Measurements from ENCODE around the gene ATPAF2. TPM values are rescaled to one million over a fixed set of nuclear protein-coding genes. Genes with fewer than 3 reads are reported as not detected.

The ATPAF2 gene
- total RNA-seq, 1 experiment from 2014 or later = 46.1 TPM

GRCh38 chr17:18025241-18025944 is 13.6 kb downstream of the ATPAF2 start:
- intact Hi-C loops (cut with micrococcal nuclease) = no loop called here
- H3K27me3 ChIP-seq (ENCODE audit: insufficient read depth, low read length) = no peaks in the 10 kb centered on the region
- ChIA-PET POLR2A (interaction anchor here (0.8 kb wide), 1 partner anchor 53 kb away, joined by 4 read pairs; the partner anchor contains the start of genes DRC3 and TOM1L2), RAD21 (ENCODE audit: low non-redundant PET in 1 of 2, low total read pairs in 2 of 2, uncharacterized antibody in 2 of 2, unreplicated experiment in 2 of 2) (no interaction called here), CTCF (interaction anchor here (0.8 kb wide), 1 partner anchor 10 kb away, joined by 3 read pairs; no protein-coding TSS in a partner anchor)
- H3K27ac ChIP-seq (ENCODE audit: low read depth, low read length) = no peak overlapping the region
- no TSS peak for BruUV-seq (replicated peaks)
- 0 out of 4 replicates have a peak, but pooled peaks cover 0 to 4% of the 10 kb centered on the region in 2 experiments for H3K36me3 ChIP-seq (ENCODE audit: control insufficient read depth in 1 of 2, insufficient read depth in 2 of 2, low read length in 2 of 2)
- TF ChIP-seq ZFX (IDR thresholded peaks at IDR 0.05) (no peak), ELF1 (IDR thresholded peaks at IDR 0.05; ENCODE audit: borderline replicate concordance, low read depth) (no peak), SRF (IDR thresholded peaks at IDR 0.05; ENCODE audit: low read depth) (no peak), SIN3A (IDR thresholded peaks at IDR 0.05; ENCODE audit: low read depth) (no peak), POLR2A (IDR thresholded peaks at IDR 0.05; ENCODE audit: borderline replicate concordance, extremely low read depth, insufficient read depth, insufficient read length) (no peak), YY1 (IDR thresholded peaks at IDR 0.05; ENCODE audit: extremely low read depth, insufficient replicate concordance, low read depth, low read length) (no peak), CTCF (IDR thresholded peaks at IDR 0.05 in 2 of 3, conservative IDR thresholded peaks at IDR 0.05 in 1 of 3; ENCODE audit: borderline replicate concordance in 1 of 3, insufficient read depth in 1 of 3, low read depth in 2 of 3, low read length in 2 of 3) (no peak), RAD21 (IDR thresholded peaks at IDR 0.05; ENCODE audit: low read depth) (no peak), EZH2 (IDR thresholded peaks at IDR 0.05) (no peak)
- TF ChIP-seq, protein P1, sequence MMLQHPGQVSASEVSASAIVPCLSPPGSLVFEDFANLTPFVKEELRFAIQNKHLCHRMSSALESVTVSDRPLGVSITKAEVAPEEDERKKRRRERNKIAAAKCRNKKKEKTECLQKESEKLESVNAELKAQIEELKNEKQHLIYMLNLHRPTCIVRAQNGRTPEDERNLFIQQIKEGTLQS (IDR thresholded peaks at IDR 0.05) = no peak
- H4K20me1 ChIP-seq (ENCODE audit: insufficient read depth) = no peaks in the 10 kb centered on the region
- H3K4me3 ChIP-seq (replicated peaks in 1 of 2; ENCODE audit: low read depth in 1 of 2, low read length in 2 of 2) = no peak overlapping the region
- ATAC-seq (peak; percentile 54; the same call in 1 of the 2 replicates), DNase-seq (ENCODE audit: low read depth, low spot score) (no peak)
- H3K9ac ChIP-seq (ENCODE audit: low read length) = no peak overlapping the region
- no peaks in the 10 kb centered on the region for H3K9me3 ChIP-seq (ENCODE audit: control insufficient read depth in 1 of 2, insufficient read depth in 1 of 2, low read depth in 1 of 2, low read length in 2 of 2)
- 0 out of 2 replicates have a peak overlapping the region, but pooled peaks have one; percentile 13 for H3K4me2 ChIP-seq (ENCODE audit: low read length)
- no peaks in the 10 kb centered on the region for H3K9me2 ChIP-seq (ENCODE audit: insufficient read depth)
- H3K79me2 ChIP-seq (ENCODE audit: insufficient read depth, low read length) = no peaks in the 10 kb centered on the region
- no peak overlapping the region for H2AFZ ChIP-seq (ENCODE audit: low read depth, low read length, poor library complexity, severe bottlenecking)
- H3K4me1 ChIP-seq (ENCODE audit: control insufficient read depth in 1 of 2, insufficient read depth in 2 of 2, low read length in 2 of 2) = peaks cover 0 to 17% of the 10 kb centered on the region in 2 experiments; a peak in 1 of 4 replicates
